Lower leg skin (tissue), 4 donors: ENCODE measurements around the gene SEPTIN12. TPM values are rescaled to one million over a fixed set of nuclear protein-coding genes. Genes with fewer than 3 reads are reported as not detected.

Experiments
- DNase-seq, 2 donors: peaks; one replicate each; pipeline ENCODE4 v3.0.0-alpha.2; 2019; ENCODE audit warnings: low spot score in 2 of 2
- H3K4me3 ChIP-seq: fragments of 200-600 bp; sonication (generic); 2 replicates; pipeline ENCODE4 v1.5.1; 2017; ENCODE audit warnings: mild to moderate bottlenecking, low read depth; ENCODE audit not compliant: poor library complexity, severe bottlenecking
- POLR2A ChIP-seq, 2 donors: fragments of 450-650 bp; IDR thresholded peaks; one replicate each; pipeline ENCODE4 v1.6.1; 2016 to 2017; ENCODE audit warnings: antibody characterized with exemption in 2 of 2, mild to moderate bottlenecking in 1 of 2, moderate library complexity in 1 of 2
- WGBS, 2 donors: methylation state at CpG; one replicate each; pipeline ENCODE4 v1.1.5; 2018; 5-methylcytosine and 5-hydroxymethylcytosine counted together
- intact Hi-C: fragments of 100-400 bp; cut with DNase I; formaldehyde crosslinking; loops from one replicate; pipeline ENCODE4 v1.15.0; 2023; ENCODE audit warnings: low total_unique reads
- total RNA-seq, 4 donors: library from RNA; depleted of rRNA; stranded (reverse); fragments of >200 nt; gene quantifications; one replicate each; pipeline ENCODE4 v1.1.0, GENCODE V29; 2016
- TF ChIP-seq, protein P1 (sequence below), 3 donors: fragments of 450-650 bp; IDR thresholded peaks; one replicate each; pipeline ENCODE4 v1.5.1; 2016; ENCODE audit warnings: antibody characterized with exemption in 3 of 3, mild to moderate bottlenecking in 3 of 3, moderate library complexity in 2 of 3

The SEPTIN12 gene
- total RNA-seq, 4 donors from 2014 or later: not detected

DNA sequence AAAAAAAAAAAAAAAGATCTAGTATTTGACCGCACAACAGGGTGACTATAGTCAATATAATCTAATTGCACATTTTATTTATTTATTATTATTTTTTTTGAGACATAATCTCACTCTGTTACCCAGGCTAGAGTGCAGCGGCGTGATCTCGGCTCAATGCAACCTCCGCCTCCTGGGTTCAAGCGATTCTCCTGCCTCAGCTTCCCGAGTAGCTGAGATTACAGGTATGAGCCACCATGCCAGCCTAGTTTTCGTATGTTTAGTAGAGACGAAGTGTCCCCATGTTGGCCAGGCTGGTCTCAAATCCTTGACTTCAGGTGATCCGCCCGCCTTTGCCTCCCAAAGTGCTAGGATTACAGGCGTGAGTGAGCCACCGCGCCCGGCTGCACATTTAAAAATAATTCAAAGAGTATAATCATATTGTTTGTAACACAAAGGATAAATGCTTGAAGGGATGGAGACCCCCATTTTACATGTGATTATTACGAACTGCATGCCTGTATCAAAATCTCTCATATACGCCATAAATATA lies 54.9 kb downstream of the SEPTIN12 start:
- no peak for TF ChIP-seq POLR2A (IDR thresholded peaks at IDR 0.05)
- TF ChIP-seq, protein P1, sequence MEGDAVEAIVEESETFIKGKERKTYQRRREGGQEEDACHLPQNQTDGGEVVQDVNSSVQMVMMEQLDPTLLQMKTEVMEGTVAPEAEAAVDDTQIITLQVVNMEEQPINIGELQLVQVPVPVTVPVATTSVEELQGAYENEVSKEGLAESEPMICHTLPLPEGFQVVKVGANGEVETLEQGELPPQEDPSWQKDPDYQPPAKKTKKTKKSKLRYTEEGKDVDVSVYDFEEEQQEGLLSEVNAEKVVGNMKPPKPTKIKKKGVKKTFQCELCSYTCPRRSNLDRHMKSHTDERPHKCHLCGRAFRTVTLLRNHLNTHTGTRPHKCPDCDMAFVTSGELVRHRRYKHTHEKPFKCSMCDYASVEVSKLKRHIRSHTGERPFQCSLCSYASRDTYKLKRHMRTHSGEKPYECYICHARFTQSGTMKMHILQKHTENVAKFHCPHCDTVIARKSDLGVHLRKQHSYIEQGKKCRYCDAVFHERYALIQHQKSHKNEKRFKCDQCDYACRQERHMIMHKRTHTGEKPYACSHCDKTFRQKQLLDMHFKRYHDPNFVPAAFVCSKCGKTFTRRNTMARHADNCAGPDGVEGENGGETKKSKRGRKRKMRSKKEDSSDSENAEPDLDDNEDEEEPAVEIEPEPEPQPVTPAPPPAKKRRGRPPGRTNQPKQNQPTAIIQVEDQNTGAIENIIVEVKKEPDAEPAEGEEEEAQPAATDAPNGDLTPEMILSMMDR (IDR thresholded peaks at IDR 0.05): no peak
- DNase-seq: no peak
- H3K4me3 ChIP-seq: peak overlapping the region; percentile 78
- 32 to 35% methylated on average over 17 of the region's 17 CpGs for WGBS, 2 donors
- intact Hi-C loops: no loop called here

DNA sequence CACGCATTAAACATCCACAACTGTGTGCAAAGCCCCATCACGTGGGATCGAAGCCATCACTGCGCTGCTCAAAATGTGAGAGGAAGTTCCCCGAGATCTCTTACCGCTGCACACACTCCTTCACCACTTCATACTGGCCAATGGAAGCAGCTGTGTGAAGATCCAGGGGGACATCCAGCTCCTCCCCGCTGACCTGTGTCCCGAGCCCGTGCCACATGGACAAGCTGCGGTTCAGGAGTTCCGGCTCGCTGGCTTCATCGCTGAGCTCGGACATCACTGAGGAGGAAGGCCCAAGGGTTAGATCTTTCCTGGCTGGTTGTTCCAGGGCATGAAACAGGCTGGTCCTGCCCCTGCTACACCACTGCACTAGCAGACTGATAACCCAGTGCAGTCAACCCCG lies 58.3 kb downstream of the SEPTIN12 start:
- intact Hi-C loops: no loop called here
- 95 to 96% methylated on average over 15 of the region's 15 CpGs for WGBS, 2 donors
- TF ChIP-seq, protein P1 (IDR thresholded peaks at IDR 0.05): no peak
- TF ChIP-seq POLR2A (IDR thresholded peaks at IDR 0.05): no peak
- H3K4me3 ChIP-seq: no peak overlapping the region
- no peak for DNase-seq

DNA sequence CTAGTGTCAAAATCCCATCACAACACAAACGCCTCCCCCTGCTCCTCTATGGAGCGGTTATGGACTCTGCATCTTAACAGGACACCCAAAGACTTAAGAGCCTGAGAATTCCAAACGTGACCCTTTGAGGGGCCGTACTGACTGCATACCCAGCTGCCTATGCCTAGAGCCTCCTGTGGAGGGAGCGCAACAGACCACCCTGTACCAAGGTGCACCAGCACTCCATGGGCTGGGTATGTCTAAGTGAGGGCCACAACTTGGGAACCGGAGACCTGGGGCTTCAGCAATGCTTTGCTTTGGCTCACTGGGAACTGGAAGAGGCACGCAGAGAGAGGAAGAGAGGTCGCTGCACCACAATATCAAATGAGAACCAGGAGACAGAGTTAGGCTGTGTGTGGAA lies 59.5 kb downstream of the SEPTIN12 start:
- H3K4me3 ChIP-seq: no peak overlapping the region
- no peak for DNase-seq
- intact Hi-C loops: no loop called here
- no peak for TF ChIP-seq POLR2A (IDR thresholded peaks at IDR 0.05)
- TF ChIP-seq, protein P1 (IDR thresholded peaks at IDR 0.05): no peak
- WGBS, 2 donors: 94% methylated on average over 8 of the region's 8 CpGs

Other genes starting within 250 kb of the SEPTIN12 start
- 10 to 100 TPM in 3 of 4 donors, 1 to 10 TPM in 1; 9.9 to 18.4 (median 15.0) TPM for gene CDIP1, start 249.6 kb downstream of the SEPTIN12 start, total RNA-seq
- under 1 TPM; 0.08 to 0.49 (median 0.29) TPM for gene C16orf96, start 232.0 kb downstream of the SEPTIN12 start, total RNA-seq
- gene UBALD1, start 173.5 kb downstream of the SEPTIN12 start, total RNA-seq: 10 to 100 TPM in 3 of 4 donors, 1 to 10 TPM in 1; 9.8 to 14.9 (median 14.3) TPM
- gene MGRN1, start 163.5 kb downstream of the SEPTIN12 start, total RNA-seq: 10 to 100 TPM; 35.3 to 53.4 (median 40.1) TPM
- 10 to 100 TPM; 18.5 to 27.8 (median 23.6) TPM for gene NUDT16L1, start 94.8 kb downstream of the SEPTIN12 start, total RNA-seq
- 10 to 100 TPM; 10.4 to 28.8 (median 17.4) TPM for gene ANKS3, start 54.1 kb downstream of the SEPTIN12 start, total RNA-seq
- 1 to 10 TPM in 1 of 4 donors, under 1 TPM in 1, not detected in 2; 0.16 to 1.4 TPM for gene DNAAF8, start 53.8 kb downstream of the SEPTIN12 start, total RNA-seq
- gene ZNF500, start 21.2 kb downstream of the SEPTIN12 start, total RNA-seq: 10 to 100 TPM; 12.6 to 23.3 (median 20.5) TPM
- 10 to 100 TPM in 1 of 4 donors, 1 to 10 TPM in 2, not detected in 1; 6.6 to 10.6 (median 7.6) TPM for gene SMIM22, start 7.0 kb upstream of the SEPTIN12 start, total RNA-seq
- gene ROGDI, start 14.3 kb upstream of the SEPTIN12 start, total RNA-seq: 10 to 100 TPM in 2 of 4 donors, 1 to 10 TPM in 2; 7.3 to 15.8 (median 10.2) TPM
- gene GLYR1, start 58.9 kb upstream of the SEPTIN12 start, total RNA-seq: 10 to 100 TPM; 36.8 to 52.6 (median 51.3) TPM
- 10 to 100 TPM; 20.7 to 38.3 (median 27.9) TPM for gene UBN1, start 59.1 kb upstream of the SEPTIN12 start, total RNA-seq
- gene PPL, start 148.8 kb upstream of the SEPTIN12 start, total RNA-seq: 100 to 1,000 TPM; 445 to 545 (median 495) TPM
- gene SEC14L5, start 170.0 kb upstream of the SEPTIN12 start, total RNA-seq: 1 to 10 TPM in 2 of 4 donors, under 1 TPM in 2; 0.91 to 2.6 (median 1.3) TPM
- gene NAGPA, start 245.6 kb upstream of the SEPTIN12 start, total RNA-seq: 10 to 100 TPM; 27.6 to 85.1 (median 45.1) TPM